Keratinocyte (primary cell): Measurements from ENCODE around the gene HSD17B13. TPM values are rescaled to one million over a fixed set of nuclear protein-coding genes. Genes with fewer than 3 reads are reported as not detected.

ENCODE experiments used
- DNase-seq: peaks from one replicate; pipeline ENCODE4 v3.0.0-alpha.2; 2011; ENCODE audit warnings: low read depth, missing footprints, low spot score
- FAIRE-seq: peaks from 2 replicates; lab custom pipeline; 2011; peaks lifted over from hg19 to GRCh38; lab: Jason Lieb, UNC
- H2AFZ ChIP-seq: 2 replicates; pipeline ENCODE4 v1.6.0; 2012; ENCODE audit warnings: low read length, control low read depth, inconsistent platforms; ENCODE audit not compliant: control insufficient read depth
- H3K27ac ChIP-seq: 2 replicates; pipeline ENCODE4 v1.5.1; 2011; ENCODE audit warnings: low read length; ENCODE audit not compliant: control insufficient read depth, insufficient read depth
- H3K27me3 ChIP-seq: 3 replicates; pipeline ENCODE4 v1.6.0; 2011; ENCODE audit warnings: low read length; ENCODE audit not compliant: control insufficient read depth, insufficient read depth; ENCODE audit errors: extremely low read depth
- H3K36me3 ChIP-seq, 2 experiments: 2 replicates in 1 of 2; 3 replicates in 1 of 2; pipeline ENCODE4 v1.5.1; 2011; ENCODE audit warnings: low read length in 2 of 2, mild to moderate bottlenecking in 1 of 2; ENCODE audit not compliant: control insufficient read depth in 2 of 2, insufficient read depth in 2 of 2; ENCODE audit errors: extremely low read depth in 1 of 2
- H3K4me1 ChIP-seq: 3 replicates; pipeline ENCODE4 v1.5.1; 2011; ENCODE audit warnings: low read length; ENCODE audit not compliant: control insufficient read depth, insufficient read depth; ENCODE audit errors: extremely low read depth
- H3K4me2 ChIP-seq: 3 replicates; pipeline ENCODE4 v1.6.0; 2011; ENCODE audit warnings: low read depth, low read length; ENCODE audit not compliant: control insufficient read depth, insufficient read depth; ENCODE audit errors: extremely low read depth
- H3K4me3 ChIP-seq, 3 experiments: fragments of 200-600 bp in 1 of 3; sonication (generic) in 1 of 3; 2 replicates in 2 of 3; 3 replicates in 1 of 3; pipeline ENCODE4 v1.5.1; 2011 to 2016; ENCODE audit warnings: low read length in 3 of 3, mild to moderate bottlenecking in 3 of 3, control low read depth in 2 of 3, inconsistent platforms in 1 of 3, low read depth in 1 of 3, mixed read lengths in 1 of 3, mixed run types in 1 of 3, moderate library complexity in 1 of 3; ENCODE audit not compliant: control insufficient read depth in 2 of 3, insufficient read depth in 2 of 3; ENCODE audit errors: extremely low read depth in 1 of 3
- H3K79me2 ChIP-seq: 2 replicates; pipeline ENCODE4 v1.6.0; 2012; ENCODE audit warnings: low read length; ENCODE audit not compliant: control insufficient read depth, insufficient read depth
- H3K9ac ChIP-seq: 3 replicates; pipeline ENCODE4 v1.6.0; 2011; ENCODE audit warnings: low read length; ENCODE audit not compliant: control insufficient read depth, insufficient read depth; ENCODE audit errors: extremely low read depth
- H3K9me1 ChIP-seq: 3 replicates; pipeline ENCODE4 v1.6.0; 2011; ENCODE audit warnings: low read length; ENCODE audit not compliant: control insufficient read depth, insufficient read depth; ENCODE audit errors: extremely low read depth
- H3K9me3 ChIP-seq: 2 replicates; pipeline ENCODE4 v1.5.1; 2012; ENCODE audit warnings: low read depth, low read length; ENCODE audit not compliant: control insufficient read depth
- H4K20me1 ChIP-seq: 3 replicates; pipeline ENCODE4 v1.6.0; 2011; ENCODE audit warnings: low read length; ENCODE audit not compliant: control insufficient read depth, insufficient read depth; ENCODE audit errors: extremely low read depth
- CTCF ChIP-seq, 3 experiments: IDR thresholded peaks in 1 of 3; conservative IDR thresholded peaks in 1 of 3; optimal IDR thresholded peaks in 1 of 3; 2 replicates in 2 of 3; 3 replicates in 1 of 3; pipeline versions ENCODE3 to v1.5.1; 2011; ENCODE audit warnings: low read length in 3 of 3, mild to moderate bottlenecking in 3 of 3, moderate library complexity in 2 of 3, control low read depth in 1 of 3, inconsistent platforms in 1 of 3; ENCODE audit not compliant: insufficient read depth in 2 of 3; ENCODE audit errors: extremely low read depth in 1 of 3
- EZH2 ChIP-seq: IDR thresholded peaks from one replicate; pipeline ENCODE4 v1.6.1; 2012; ENCODE audit warnings: inconsistent platforms, mild to moderate bottlenecking, low read length, moderate library complexity
- dilution Hi-C: fragments of 300-500 bp; cut with MboI; formaldehyde crosslinking; loops from one replicate; pipeline ENCODE4 v1.7.0; 2020; ENCODE audit warnings: low sequenced_read_pairs; ENCODE audit not compliant: extremely low pct_ligation_motif_present
- polyA plus RNA-seq, 5 experiments: library from polyadenylated mRNA; depleted of rRNA in 3 of 5; stranded (reverse) in 3 of 5; stranded (forward) in 1 of 5; unstranded in 1 of 5; fragments of >200 nt; gene quantifications; 1 replicate in 1 of 5; 2 replicates in 3 of 5; 3 replicates in 1 of 5; pipeline versions ENCODE4 v1.2.1 to v1.2.3, GENCODE V29; 2011 to 2012; ENCODE audit warnings: missing spikeins in 2 of 5, low read depth in 1 of 5, low replicate concordance in 1 of 5

The HSD17B13 gene
- polyA plus RNA-seq, 1 donor (not counting 4 experiments of a cell fraction or from before 2014, with no cell fraction given), result not detected

- FAIRE-seq (no peak), DNase-seq (no peak)
- dilution Hi-C loops, result no loop called here
- H3K27ac ChIP-seq, result no peak overlapping the region
- H3K9me3 ChIP-seq, result no peaks in the 10 kb centered on the region
- H3K9ac ChIP-seq, result no peak overlapping the region
- H3K9me1 ChIP-seq, result no peaks in the 10 kb centered on the region
- TF ChIP-seq CTCF (optimal IDR thresholded peaks at IDR 0.05 in 1 of 3, IDR thresholded peaks at IDR 0.05 in 1 of 3, conservative IDR thresholded peaks at IDR 0.05 in 1 of 3; ENCODE audit: extremely low read depth in 1 of 3, insufficient read depth in 2 of 3, low read length in 3 of 3), result no peak
- TF ChIP-seq EZH2, result no peak
- no peak overlapping the region for H2AFZ ChIP-seq
- no peak overlapping the region for H3K4me2 ChIP-seq
- no peaks in the 10 kb centered on the region for H3K36me3 ChIP-seq
- H3K79me2 ChIP-seq, result no peaks in the 10 kb centered on the region
- no peak overlapping the region for H3K4me3 ChIP-seq
- H4K20me1 ChIP-seq, result no peaks in the 10 kb centered on the region
- H3K27me3 ChIP-seq, result no peaks in the 10 kb centered on the region
- no peaks in the 10 kb centered on the region for H3K4me1 ChIP-seq
These were observed 62.2 kb downstream of the HSD17B13 start for GRCh38 chr4:87260477-87260876.

GRCh38 chr4:87258677-87259076, 64.0 kb downstream of the HSD17B13 start:
- Histone ChIP-seq H3K36me3 (no peaks in the 10 kb centered on the region), H4K20me1 (no peaks in the 10 kb centered on the region), H3K4me3 (no peak overlapping the region), H3K79me2 (no peaks in the 10 kb centered on the region), H3K4me2 (no peak overlapping the region), H2AFZ (no peak overlapping the region), H3K9me3 (no peaks in the 10 kb centered on the region), H3K9ac (no peak overlapping the region), H3K4me1 (no peaks in the 10 kb centered on the region), H3K9me1 (no peaks in the 10 kb centered on the region), H3K27ac (no peak overlapping the region), H3K27me3 (no peaks in the 10 kb centered on the region)
- no peak for DNase-seq
- FAIRE-seq, result no peak
- TF ChIP-seq CTCF (optimal IDR thresholded peaks at IDR 0.05 in 1 of 3, IDR thresholded peaks at IDR 0.05 in 1 of 3, conservative IDR thresholded peaks at IDR 0.05 in 1 of 3; ENCODE audit: extremely low read depth in 1 of 3, insufficient read depth in 2 of 3, low read length in 3 of 3), result no peak
- no peak for TF ChIP-seq EZH2
- dilution Hi-C loops, result no loop called here
